RWPE1 (cell line): ENCODE measurements around the gene TLR5.

Source experiments
- CTCF ChIA-PET: fragments of 350-600 bp; sonication (Branson Sonifier 250); formaldehyde crosslinking; extraction: SDS; loops from one replicate; lab custom pipeline; 2021; lab: Yijun Ruan, JAX
- POLR2A ChIA-PET: fragments of 400-600 bp; formaldehyde crosslinking; extraction: SDS; loops from one replicate; lab custom pipeline; 2020; ENCODE audit warnings: antibody characterized with exemption; ENCODE audit not compliant: low non-redundant PET; lab: Yijun Ruan, JAX
- DNase-seq: peaks from one replicate; pipeline ENCODE4 v3.0.0; 2012; ENCODE audit warnings: low spot score
- H3K27ac ChIP-seq: fragments of 450-650 bp; 2 replicates; pipeline ENCODE4 v1.5.1; 2017
- CTCF ChIP-seq: fragments of 450-650 bp; conservative IDR thresholded peaks from 2 replicates; pipeline ENCODE4 v1.5.1; 2017; ENCODE audit warnings: low read depth, mild to moderate bottlenecking

TLR5 gene

GRCh38 chr1:223150443-223150842 is 7.4 kb upstream of the TLR5 start:
- POLR2A ChIA-PET, result no interaction called here
- DNase-seq, result no peak
- TF ChIP-seq CTCF, result no peak
- CTCF ChIA-PET, result interaction anchor here (0.6 to 1.4 kb wide), 2 partner anchors 26 to 520 kb away, joined by 3 to 5 read pairs; no protein-coding TSS in a partner anchor
- H3K27ac ChIP-seq, result no peak overlapping the region

GRCh38 chr1:223147873-223148272 is 4.8 kb upstream of the TLR5 start:
- TF ChIP-seq CTCF, result no peak
- H3K27ac ChIP-seq, result no peak overlapping the region
- ChIA-PET CTCF (interaction anchor here (0.6 kb wide), 1 partner anchor 104 kb away, joined by 3 read pairs; no protein-coding TSS in a partner anchor), POLR2A (no interaction called here)
- no peak for DNase-seq

- DNase-seq, result no peak
- no peak for TF ChIP-seq CTCF
- ChIA-PET CTCF (no interaction called here), POLR2A (no interaction called here)
- no peak overlapping the region for H3K27ac ChIP-seq
Observed at GRCh38 chr1:223147409-223147808, 4.4 kb upstream of the TLR5 start.

GRCh38 chr1:223146745-223147144 is 3.7 kb upstream of the TLR5 start:
- H3K27ac ChIP-seq, result no peak overlapping the region
- ChIA-PET POLR2A (no interaction called here), CTCF (no interaction called here)
- no peak for DNase-seq
- no peak for TF ChIP-seq CTCF

GRCh38 chr1:223144914-223145313 is 1.9 kb upstream of the TLR5 start:
- CTCF ChIA-PET, result interaction anchor here (0.5 to 2.2 kb wide), 3 partner anchors 12 to 481 kb away, joined by 5 to 8 read pairs (median 6); no protein-coding TSS in a partner anchor
- DNase-seq, result no peak
- no peak overlapping the region for H3K27ac ChIP-seq
- POLR2A ChIA-PET, result no interaction called here
- TF ChIP-seq CTCF, result no peak

- POLR2A ChIA-PET, result no interaction called here
- DNase-seq, result no peak
Observed at GRCh38 chr1:223144431-223144830, 1.4 kb upstream of the TLR5 start.

More at GRCh38 chr1:223144431-223144830, 1.4 kb upstream of the TLR5 start:
- no peak for TF ChIP-seq CTCF
- CTCF ChIA-PET, result interaction anchor here (0.5 to 2.2 kb wide), 3 partner anchors 11 to 481 kb away, joined by 5 to 8 read pairs (median 6); no protein-coding TSS in a partner anchor
- H3K27ac ChIP-seq, result no peak overlapping the region
